RWPE2 (cell line): ENCODE measurements around the gene CFAP53.

Source experiments
- ATAC-seq: fragments of 200-7000 bp; cut with Tn5 transposase; 3 replicates; pipeline ENCODE4 v1.9.1; 2021; ENCODE audit warnings: low read depth
- DNase-seq: peaks from one replicate; pipeline ENCODE4 v3.0.0-alpha.2; 2020; ENCODE audit warnings: low spot score
- H3K27ac ChIP-seq: fragments of 450-650 bp; 2 replicates; pipeline ENCODE4 v1.5.1; 2017; ENCODE audit warnings: mild to moderate bottlenecking; ENCODE audit not compliant: poor library complexity, severe bottlenecking
- H3K27me3 ChIP-seq: fragments of 250-450 bp; sonication (Bioruptor Pico); 2 replicates; pipeline ENCODE4 v1.5.1; 2021; ENCODE audit warnings: mild to moderate bottlenecking, moderate library complexity; ENCODE audit not compliant: insufficient read depth, poor library complexity, severe bottlenecking
- H3K36me3 ChIP-seq: fragments of 250-450 bp; sonication (Bioruptor Pico); 2 replicates; pipeline ENCODE4 v1.5.1; 2020; ENCODE audit warnings: low read depth, mild to moderate bottlenecking, moderate library complexity
- H3K4me1 ChIP-seq: fragments of 250-450 bp; sonication (Bioruptor Pico); 2 replicates; pipeline ENCODE4 v1.5.1; 2021; ENCODE audit warnings: mild to moderate bottlenecking, moderate library complexity; ENCODE audit not compliant: insufficient read depth, poor library complexity, severe bottlenecking
- H3K4me3 ChIP-seq: fragments of 250-450 bp; sonication (Bioruptor Pico); 2 replicates; pipeline ENCODE4 v1.5.1; 2021; ENCODE audit warnings: mild to moderate bottlenecking, moderate library complexity; ENCODE audit not compliant: severe bottlenecking
- H3K9me3 ChIP-seq: fragments of 250-450 bp; sonication (Bioruptor Pico); 2 replicates; pipeline ENCODE4 v1.5.1; 2021; ENCODE audit warnings: mild to moderate bottlenecking, moderate library complexity; ENCODE audit not compliant: severe bottlenecking
- CTCF ChIP-seq: fragments of 450-650 bp; IDR thresholded peaks from one replicate; pipeline ENCODE4 v1.5.1; 2017; ENCODE audit warnings: mild to moderate bottlenecking, moderate library complexity; ENCODE audit not compliant: poor library complexity, severe bottlenecking

The CFAP53 gene

GRCh38 chr18:50179465-50179864, 86.8 kb downstream of the CFAP53 start:
- DNase-seq (no peak), ATAC-seq (no peak)
- TF ChIP-seq CTCF, result no peak
- H3K9me3 ChIP-seq, result no peaks in the 10 kb centered on the region
- no peak overlapping the region for H3K27ac ChIP-seq
- peaks cover 4% of the 10 kb centered on the region for H3K4me1 ChIP-seq
- no peak overlapping the region for H3K4me3 ChIP-seq
- no peaks in the 10 kb centered on the region for H3K27me3 ChIP-seq
- no peaks in the 10 kb centered on the region for H3K36me3 ChIP-seq

- H3K4me3 ChIP-seq, result no peak overlapping the region
- no peak for TF ChIP-seq CTCF
- no peaks in the 10 kb centered on the region for H3K9me3 ChIP-seq
- DNase-seq (no peak), ATAC-seq (no peak)
- H3K4me1 ChIP-seq, result no peaks in the 10 kb centered on the region
- H3K36me3 ChIP-seq, result no peaks in the 10 kb centered on the region
- H3K27me3 ChIP-seq, result no peaks in the 10 kb centered on the region
- H3K27ac ChIP-seq, result no peak overlapping the region
These were observed 88.9 kb downstream of the CFAP53 start for GRCh38 chr18:50177294-50177992.
